Stimulated activated CD8-positive, alpha-beta memory T cell treated with anti-CD3 and anti-CD28 coated beads, Interleukin-7, amount 100 ng/mL, for 48 hours (primary cell): ENCODE data around the gene ZBTB18.

Experiments
- DNase-seq, 2 donors: peaks; one replicate each; pipeline ENCODE4 v3.0.0-alpha.2; 2020; ENCODE audit warnings: low read depth in 1 of 2; ENCODE audit errors: extremely low read depth in 1 of 2

Gene ZBTB18

GRCh38 chr1:244087611-244088010 lies 36.5 kb downstream of the ZBTB18 start:
- no peak for DNase-seq

DNA sequence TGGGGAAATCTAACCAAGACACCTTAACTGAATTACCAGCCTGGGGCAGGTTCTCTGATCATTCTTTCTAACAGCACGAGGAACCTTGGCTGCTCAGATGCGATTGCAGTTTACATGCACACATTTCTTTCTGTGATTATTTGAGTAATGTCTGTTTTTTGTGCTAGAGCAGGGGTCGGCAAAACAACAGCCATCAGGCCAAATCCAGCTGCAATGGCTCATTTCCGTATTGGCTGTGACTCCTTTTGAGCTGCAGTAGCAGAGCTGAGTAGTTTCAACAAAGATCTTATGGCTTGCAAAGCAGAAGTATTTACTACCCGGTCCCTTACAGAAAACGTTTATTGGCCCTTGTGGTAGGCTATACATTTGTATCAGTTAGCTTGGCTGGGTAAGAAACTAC lies 37.1 kb downstream of the ZBTB18 start:
- DNase-seq: no peak

DNA sequence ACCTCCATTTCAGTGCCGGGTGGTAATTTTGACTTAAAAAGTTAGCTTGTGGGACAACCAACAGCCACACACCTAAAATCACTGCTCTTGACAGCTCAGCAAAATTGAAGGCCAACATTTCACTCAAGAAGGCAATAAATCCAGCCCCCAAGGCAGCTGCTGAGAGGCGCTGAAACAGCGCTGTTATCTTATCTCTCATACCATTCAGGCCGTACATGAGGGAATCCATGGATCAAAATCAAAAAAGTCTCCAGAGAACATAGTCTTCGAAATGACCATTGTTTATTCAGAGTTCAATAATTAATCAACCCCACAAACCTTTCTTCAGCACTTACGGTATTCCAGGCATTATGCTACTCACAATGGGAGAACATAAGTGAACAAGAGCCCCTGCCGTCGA lies 38.5 kb downstream of the ZBTB18 start:
- no peak for DNase-seq

GRCh38 chr1:244090645-244091044 lies 39.6 kb downstream of the ZBTB18 start:
- DNase-seq: no peak

- DNase-seq: no peak
Observed at GRCh38 chr1:244092293-244092963, 41.3 kb downstream of the ZBTB18 start.

DNA sequence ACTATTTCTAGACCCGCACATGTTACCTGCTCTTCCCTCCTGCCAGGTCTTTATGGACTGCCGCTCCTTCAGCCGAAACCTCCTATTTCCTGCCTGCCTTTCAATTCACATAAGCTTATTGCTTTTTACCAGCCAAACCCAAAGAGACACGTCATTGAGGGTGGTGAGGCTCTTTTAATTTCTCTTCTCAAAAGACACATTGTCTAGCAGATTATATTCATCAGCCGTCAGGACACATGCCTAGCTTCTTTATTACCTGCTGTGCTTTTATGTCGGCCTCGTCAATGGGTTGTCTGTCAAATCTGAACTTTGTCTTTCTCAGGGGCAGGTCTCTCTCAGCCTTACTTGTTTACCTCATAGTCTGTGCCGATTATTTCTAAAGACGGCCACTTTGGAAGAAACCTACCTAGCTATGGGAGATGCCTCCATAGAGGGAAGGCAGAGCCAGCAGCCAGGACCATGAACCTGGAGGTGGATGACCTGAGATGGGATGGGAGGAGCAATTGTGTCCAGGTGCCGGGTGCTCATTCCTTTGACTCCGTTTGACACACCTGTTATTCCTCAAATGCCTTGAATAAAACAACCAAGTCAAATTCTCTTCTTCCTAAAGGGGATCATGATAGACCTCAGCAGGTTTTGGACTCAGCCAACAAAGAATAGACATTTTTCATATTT lies 42.0 kb downstream of the ZBTB18 start:
- no peak for DNase-seq

DNA sequence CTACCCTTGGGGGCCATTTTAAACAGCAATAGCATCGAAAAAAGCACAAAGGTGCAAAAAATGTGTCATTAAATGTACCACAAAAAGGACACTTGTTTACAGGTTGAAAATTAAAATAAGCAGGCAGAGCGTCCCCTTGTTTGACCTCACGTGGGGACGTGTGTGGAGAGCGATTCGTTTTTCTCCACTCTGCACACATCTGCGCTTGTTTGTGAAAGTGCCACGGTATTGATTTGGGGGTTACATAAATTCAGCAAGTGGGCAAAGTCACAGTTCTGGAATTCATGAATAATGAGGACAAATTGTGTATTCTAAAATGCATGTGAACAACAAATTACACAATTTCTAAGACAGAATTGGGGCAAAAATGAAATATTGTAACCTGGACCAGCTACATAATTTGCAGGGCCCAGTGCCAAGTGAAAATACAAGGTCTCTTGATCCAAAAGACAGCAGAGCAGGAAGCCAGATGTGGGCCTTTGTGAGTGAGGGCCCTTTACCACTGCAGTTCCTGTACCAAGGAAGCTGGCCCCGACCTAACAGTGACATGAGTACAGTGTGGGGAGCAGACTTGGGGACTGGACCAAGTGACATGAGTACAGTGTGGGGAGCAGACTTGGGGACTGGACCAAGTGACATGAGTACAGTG lies 43.9 kb downstream of the ZBTB18 start:
- DNase-seq: no peak

- no peak for DNase-seq
Observed at GRCh38 chr1:244095529-244095911, 44.4 kb downstream of the ZBTB18 start.

DNA sequence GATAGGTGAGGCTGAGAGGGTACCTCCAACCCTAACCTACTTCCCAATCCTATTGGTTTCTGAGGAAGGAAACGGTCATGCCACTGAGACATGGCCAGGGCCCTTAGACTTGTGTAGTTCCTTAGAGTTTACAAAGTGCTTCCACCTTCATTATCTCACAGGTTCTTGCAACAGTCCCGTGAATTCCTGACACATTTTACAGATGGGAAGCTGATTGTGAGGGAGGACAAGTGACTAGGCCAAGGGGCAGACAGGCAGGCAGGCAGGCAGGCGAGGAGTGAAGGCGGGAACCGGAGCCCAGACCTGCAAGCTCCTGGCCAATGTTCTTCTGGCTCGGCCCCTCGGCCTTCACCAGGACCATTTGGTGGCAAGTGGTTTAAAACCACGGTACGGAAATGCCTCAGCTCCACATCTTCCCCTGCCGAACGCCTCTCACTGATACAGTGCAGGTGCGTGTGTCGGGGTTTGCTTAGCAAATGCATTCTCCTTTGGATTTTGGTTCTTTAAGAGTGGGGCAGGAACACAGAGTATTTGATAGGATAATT lies 45.1 kb downstream of the ZBTB18 start:
- no peak for DNase-seq

DNA sequence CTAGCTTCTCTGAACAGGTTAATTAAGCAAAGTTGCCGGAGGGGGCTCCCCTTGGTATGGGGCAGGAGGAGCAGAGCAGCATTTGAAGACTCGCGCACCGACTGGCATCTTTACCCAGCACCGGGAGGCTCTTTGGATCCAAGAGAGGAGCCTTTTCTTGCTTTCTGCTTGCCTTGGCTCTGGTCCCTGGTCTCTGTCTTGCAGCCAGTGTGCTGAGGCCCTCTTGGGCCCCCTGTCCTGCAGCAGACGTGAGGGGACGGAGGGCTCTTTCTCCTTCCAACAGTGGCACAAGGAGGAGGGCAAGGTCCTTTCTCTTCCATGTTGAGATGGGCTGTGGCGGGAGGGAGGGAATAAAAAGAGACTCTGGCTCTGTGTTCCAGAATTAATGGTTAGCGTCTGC lies 45.6 kb downstream of the ZBTB18 start:
- DNase-seq: no peak

DNA sequence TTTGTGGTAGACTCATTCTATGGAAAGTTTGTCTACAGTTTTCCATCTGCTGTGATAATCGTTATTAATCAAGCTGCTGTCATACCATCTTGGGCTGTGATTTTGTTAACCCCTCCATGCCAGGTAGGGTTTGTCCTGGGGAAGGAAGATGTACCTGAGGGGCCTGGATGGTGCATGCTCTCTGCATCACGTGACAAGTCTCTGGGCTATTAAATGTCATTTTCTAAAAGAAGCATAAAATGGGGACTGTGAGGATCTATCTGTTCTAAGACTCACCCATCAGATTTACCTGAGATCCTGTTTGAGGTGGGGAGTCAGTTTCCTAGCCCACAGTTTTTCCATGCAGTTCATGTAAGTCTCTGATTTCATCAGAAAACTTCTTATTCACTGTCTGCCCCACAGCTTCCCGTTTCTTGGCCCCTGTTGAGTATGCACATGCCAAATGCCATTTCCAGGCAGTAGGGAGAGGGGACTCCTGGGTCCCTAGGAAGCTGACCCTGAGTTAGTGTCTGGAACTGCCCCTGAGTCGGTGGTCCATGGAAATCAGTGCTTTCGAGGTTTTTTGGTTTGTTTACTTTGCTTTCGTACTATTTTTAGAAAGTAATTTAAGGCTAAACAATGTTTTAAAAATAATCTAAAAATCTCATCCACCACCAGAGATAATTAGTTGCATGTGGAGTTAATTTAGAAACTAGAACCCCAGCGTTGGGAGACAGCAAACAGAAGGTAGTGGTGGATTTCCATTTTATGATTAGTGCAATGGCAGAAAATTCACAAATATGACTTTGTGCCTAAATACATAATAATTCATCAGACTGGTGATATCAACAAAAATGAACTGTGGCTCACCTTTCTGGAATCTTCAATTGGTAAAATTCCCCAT lies 46.7 kb downstream of the ZBTB18 start:
- no peak for DNase-seq

- no peak for DNase-seq
Observed at GRCh38 chr1:244099258-244099930, 48.3 kb downstream of the ZBTB18 start.

DNA sequence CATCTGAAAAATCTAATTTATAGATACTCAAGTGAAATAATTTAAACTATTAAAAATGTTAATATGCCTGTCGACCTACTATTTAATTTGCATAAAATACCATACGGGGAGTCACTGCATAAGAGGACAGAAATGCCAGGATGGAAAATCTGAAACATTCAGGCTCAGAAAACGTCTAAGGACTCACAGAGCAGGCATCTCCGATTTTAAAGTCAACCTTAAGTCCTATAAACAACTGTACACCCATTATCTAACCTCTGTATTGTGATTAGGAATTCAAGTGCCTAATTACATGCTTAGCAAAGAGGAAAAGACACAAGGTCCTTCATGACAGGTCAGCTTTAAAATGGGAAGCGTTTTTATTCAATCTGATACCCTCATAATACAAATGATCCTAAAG lies 49.2 kb downstream of the ZBTB18 start:
- no peak for DNase-seq

DNA sequence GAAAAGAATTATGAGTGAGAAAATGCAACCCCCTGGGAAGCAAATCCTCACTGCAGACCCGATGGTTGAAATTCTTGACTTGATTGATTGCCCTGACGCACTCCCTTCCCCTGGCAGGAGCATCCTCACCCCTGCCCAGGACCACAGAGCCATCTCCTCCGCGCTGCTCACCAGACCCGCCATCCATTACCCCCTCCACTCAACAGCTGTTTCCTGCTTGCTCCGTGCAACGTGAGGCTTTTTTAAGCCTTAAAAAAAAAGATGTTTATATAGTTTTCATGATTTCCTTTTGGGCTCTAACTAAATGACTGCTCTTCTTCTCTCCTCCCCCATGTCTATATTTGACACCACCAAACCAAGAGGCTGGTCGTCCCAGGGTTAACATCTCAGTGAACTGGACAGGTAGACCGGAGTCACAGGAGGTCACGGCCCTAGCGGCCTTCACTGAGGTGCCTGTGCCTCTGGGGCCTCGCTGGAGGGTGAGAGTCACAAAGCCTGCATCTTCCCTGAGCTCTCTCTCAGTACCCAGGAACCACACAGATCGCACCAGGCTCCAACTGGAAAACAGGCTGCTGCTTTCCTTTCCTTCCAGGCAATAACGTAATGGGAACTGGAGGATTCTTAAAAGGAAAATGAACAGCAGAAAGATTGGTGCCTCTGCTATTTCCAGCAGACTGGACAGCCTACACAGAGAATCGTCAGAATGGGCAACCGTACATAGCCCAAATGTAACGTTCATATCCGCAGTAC lies 49.8 kb downstream of the ZBTB18 start:
- DNase-seq: no peak

- no peak for DNase-seq
Observed at GRCh38 chr1:244102046-244102445, 51.0 kb downstream of the ZBTB18 start.

DNA sequence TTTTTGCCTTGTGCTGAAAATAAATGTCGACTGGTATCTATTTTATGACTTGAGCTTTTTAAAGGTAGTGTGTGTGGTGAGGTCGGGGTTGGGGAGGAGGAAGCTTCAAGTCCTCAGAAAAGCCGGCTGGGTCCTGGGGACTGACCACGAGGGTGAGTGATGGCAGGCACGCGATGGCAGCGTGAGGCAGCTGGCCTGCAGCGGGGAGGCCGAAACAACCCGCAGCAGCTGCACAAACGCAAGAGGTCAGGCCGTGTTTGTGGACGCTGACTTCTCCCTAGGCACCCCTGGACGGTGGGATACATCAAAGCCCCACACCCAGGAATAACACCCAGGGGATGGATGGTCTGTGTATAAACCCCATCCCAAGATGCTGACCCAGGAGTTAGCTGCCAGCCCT lies 51.4 kb downstream of the ZBTB18 start:
- DNase-seq: no peak

- DNase-seq: no peak
Observed at GRCh38 chr1:244104309-244105060, 53.4 kb downstream of the ZBTB18 start.

- DNase-seq: no peak
Observed at GRCh38 chr1:244106176-244106575, 55.1 kb downstream of the ZBTB18 start.
